GM12873 (cell line): ENCODE results near the gene VGLL4.

Experiments
- TF ChIP-seq, protein P1 (sequence below): IDR thresholded peaks from 2 replicates; pipeline ENCODE4 v1.5.1; 2012; ENCODE audit warnings: low read depth, mild to moderate bottlenecking, moderate library complexity, low read length, control low read depth; ENCODE audit not compliant: insufficient read depth; ENCODE audit errors: missing control alignments

The VGLL4 gene

GRCh38 chr3:11553436-11554235 lies 90.1 kb downstream of the VGLL4 start:
- TF ChIP-seq, protein P1, sequence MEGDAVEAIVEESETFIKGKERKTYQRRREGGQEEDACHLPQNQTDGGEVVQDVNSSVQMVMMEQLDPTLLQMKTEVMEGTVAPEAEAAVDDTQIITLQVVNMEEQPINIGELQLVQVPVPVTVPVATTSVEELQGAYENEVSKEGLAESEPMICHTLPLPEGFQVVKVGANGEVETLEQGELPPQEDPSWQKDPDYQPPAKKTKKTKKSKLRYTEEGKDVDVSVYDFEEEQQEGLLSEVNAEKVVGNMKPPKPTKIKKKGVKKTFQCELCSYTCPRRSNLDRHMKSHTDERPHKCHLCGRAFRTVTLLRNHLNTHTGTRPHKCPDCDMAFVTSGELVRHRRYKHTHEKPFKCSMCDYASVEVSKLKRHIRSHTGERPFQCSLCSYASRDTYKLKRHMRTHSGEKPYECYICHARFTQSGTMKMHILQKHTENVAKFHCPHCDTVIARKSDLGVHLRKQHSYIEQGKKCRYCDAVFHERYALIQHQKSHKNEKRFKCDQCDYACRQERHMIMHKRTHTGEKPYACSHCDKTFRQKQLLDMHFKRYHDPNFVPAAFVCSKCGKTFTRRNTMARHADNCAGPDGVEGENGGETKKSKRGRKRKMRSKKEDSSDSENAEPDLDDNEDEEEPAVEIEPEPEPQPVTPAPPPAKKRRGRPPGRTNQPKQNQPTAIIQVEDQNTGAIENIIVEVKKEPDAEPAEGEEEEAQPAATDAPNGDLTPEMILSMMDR = no peak

DNA sequence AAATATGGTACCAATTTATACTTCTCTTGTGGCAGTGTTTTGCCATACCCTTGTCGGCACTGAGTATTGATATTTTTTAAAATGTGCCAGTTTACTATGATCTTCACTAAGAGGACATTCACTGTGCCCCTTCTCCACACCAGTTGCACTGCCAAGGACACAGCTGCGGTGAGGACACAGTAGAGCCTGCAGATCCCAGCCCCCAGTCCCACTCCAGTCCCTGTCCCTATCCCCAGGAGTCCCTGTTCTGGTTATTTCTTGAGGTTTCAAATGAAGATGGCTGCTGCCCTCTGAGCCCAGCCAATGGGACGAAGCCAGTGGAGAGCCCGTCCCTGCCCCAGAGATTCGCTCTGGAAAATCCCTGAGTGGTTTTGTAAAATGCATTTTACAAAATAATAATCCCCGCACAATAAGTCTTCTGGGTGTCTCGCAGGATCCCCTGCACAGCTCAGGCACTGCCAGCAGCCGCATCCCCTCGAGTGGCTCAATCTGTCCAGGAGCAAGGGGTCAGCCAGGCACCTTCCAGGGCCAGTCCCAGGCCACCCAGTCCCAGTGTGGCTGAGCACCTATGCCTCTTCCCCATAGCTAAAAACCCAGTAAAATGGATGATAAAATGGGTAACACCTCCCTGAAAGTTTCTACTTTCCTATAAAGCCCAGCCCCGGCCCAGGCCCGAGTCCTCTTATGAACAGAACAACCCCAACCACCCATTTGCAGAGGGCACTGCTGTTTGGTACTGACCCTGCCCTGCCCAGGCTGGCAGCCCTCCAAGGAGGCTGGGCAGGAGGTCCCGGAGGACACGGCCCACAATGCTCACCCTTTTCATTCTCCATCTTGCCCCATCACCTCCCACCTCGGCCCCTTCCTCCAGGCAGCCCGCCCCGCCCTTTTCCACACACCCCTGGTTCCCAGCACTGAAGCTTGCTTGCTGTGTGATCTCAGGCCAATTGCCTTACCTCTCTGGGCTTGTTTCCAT lies 91.1 kb downstream of the VGLL4 start:
- TF ChIP-seq, protein P1 = no peak

DNA sequence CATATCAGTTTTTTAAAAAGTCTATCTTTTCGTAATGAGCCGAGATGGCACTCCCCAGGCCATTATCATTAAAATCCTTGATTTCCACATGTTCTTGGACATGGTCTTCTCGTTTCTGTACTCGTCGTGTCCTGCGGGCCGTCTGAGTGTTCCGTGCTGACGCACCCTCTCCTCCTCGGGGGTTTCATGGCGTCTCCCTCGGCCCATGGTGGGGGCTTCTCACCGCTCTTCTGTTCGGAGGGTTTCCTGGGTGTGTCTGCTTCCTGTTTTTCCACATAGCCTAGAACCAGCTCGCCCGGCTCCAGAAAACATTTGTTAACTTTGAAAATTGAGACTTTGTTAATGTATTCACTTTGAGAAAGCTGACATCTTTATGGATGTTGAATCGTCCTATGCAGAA lies 92.7 kb downstream of the VGLL4 start:
- TF ChIP-seq, protein P1 = no peak

DNA sequence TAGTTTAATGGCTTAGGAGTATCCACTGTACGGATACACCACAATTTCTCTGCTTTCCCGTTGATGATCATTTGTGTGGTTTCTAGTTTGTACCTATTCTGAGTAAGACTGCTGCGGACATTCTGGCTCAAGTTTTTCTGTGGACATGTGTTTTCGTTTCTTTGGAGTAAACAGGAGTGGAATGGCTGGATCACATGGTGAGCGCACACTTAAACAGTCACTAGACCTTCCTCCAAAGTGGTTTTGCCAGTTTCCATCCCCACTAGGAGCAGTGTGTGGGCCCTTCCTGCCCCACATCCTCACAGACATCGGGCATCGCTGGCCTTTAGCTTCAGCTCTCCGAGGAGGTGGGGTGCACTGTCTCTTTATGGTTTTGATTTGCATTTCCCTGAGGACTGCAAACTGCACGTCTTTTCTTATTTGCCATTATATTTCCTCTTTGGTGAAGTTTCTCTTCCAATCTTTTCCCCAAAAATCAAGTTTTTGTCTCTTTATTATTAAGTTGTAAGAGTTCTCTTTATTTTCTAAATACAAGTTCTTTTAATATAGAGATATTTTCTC lies 94.1 kb downstream of the VGLL4 start:
- TF ChIP-seq, protein P1 = no peak

GRCh38 chr3:11548721-11549131 lies 95.0 kb downstream of the VGLL4 start:
- TF ChIP-seq, protein P1 = no peak

DNA sequence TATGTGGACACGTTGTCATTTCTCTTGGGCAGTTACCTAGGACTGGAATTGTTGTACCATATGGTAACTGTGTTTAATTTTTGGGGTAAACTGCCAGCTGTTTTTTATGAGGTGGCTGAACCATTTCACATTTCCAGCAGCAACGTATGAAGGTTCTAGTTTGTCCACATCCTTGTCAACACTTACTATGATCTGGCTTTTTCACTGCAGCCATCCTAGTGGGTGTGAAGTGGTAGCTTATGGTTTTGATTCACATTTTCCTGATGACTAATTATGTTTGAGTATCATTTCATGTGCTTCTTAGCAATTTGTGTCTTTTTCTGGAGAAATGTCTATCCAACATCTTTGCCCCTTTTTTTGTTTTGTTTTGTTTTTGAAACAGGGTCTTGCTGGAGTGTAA lies 96.2 kb downstream of the VGLL4 start:
- TF ChIP-seq, protein P1 = no peak
